Renal cortical epithelial cell (primary cell): ENCODE results near the gene CCR5AS.
"Not testable (repeated sequence)": the region's sequence is repeated elsewhere in the genome, so short reads cannot be mapped to it uniquely, and the experiment has no call there.

ENCODE experiments used
- DNase-seq: peaks from one replicate; pipeline ENCODE4 v3.0.0-alpha.2; 2011; ENCODE audit warnings: low read depth

The CCR5AS gene

DNA sequence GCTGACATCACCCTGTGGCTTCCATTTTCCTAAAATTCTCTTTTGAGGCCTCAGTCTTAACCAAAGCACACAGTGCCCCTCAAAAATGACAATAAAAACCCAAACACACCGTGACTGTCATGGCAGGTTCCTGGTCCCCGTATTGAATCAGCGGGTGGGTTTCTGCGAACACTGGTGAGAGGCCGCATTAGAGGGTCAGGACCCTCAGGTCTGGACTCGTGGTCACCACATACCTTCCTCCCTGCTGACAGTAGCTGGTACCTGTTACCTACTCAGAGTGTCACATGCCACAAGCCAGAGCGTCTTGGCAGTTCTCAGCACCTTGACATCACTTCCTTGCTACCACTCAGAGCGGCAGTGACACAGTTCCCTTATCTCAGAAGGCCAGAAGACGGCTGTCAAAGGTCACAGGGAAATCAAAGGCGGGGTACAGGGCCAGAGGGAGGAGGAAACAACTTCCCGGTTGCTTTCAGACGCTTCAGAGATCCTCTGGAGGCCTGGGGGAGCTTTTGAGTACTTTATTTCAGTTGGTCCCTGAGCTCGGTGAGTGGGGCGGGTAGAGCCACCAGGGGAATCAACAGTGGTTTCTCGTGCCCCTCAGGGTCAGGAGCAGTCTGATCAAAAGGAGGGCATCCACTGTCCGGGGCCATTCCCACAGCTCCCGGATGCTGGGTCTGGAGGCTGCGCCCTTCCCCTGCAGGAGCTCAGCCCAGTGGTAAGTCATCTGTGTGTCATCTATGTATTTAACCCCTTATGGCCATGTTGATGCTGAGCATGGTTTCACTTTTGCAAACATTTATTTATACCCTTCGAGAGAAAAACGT lies at the start of gene CCR5AS, which contains the start of gene CCRL2:
Gene CCR5AS (minus strand): TSS at position 279 of the 824 bp plus-strand sequence.
Gene CCRL2 (plus strand): TSS at position 472 of the 824 bp plus-strand sequence. CDS start 821 bp downstream, outside the sequence.
- DNase-seq = no peak

DNA sequence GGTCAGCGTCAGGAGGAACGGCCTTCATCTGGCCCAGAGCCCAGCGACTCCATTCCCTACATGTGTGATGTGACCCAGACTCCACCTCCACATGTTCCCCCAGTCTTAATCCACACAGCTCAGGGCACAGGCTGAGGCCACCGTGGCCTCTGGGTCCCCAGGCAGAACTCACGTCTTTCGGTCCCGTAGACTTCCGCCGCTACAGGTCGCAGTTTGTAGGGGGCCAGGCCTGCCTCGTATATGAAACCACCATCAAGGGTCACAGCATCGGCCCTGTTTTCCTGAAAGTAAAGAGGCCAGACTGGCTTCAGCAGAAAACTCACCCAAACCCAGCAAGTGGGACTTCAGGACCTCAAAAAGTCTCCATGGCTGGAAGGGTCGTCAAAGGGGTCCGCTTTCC lies 49.3 kb upstream of the CCR5AS start:
- no peak for DNase-seq

DNA sequence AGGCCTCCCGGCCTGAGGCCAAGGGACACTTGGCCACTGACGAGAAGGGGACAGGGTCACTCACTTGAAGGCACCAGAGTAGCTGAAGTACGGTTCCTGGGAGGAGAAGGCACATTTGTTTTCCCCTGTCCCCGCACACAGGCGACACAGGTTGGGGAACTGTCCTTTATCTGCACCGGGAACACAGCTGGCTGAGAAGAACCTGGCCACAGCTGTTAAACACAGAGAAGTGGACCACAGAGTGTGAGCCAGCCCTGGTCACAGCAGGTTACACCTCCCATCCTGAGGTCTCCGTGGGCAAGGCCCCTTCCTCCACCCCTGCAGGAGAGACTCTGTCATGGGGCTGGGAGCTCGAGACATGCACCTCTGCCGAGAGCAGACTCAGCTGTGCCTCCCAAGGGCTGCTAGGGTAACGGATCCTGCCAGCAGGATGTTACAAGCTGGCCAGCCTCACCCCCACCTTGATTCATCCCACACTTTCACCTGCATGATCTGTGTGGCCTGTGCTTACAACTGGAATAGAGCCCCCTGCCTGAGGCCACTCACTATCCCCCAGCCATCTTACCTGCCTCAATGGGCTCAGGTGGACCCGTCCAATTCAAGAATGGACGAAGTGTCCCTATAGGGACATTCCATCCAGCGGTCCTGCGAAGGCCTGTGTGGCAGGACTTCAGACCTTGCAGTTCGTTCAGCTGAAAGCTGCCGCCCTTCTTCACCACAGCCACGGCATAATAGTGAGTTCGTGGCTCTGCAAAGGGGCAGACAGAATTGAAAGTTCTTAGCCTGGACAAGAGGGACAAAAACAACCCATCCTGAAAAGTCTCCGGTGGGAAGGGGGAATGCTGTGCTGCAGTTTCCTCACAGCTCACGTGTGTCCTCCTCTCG lies 48.6 kb upstream of the CCR5AS start:
- no peak for DNase-seq

DNA sequence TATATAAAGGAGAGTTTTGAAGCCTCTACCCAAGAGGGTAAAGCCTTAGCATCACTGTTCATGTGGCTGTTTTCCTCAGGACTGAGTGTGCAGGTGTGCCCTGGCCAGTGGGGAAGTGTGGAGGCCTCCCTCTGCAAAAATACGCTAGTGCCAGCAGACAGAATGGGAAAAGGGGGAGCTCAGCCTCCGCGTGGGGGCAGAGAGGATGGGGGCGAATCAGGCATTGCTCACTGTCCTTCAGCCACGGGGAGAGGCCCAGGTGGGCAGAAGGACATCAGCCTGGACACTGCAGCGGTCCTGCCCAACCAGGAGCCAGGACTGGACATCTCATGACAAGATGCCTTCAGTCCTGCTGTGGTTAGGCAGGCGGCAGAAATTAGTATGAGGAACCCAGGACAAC lies 47.7 kb upstream of the CCR5AS start:
- DNase-seq = no peak

DNA sequence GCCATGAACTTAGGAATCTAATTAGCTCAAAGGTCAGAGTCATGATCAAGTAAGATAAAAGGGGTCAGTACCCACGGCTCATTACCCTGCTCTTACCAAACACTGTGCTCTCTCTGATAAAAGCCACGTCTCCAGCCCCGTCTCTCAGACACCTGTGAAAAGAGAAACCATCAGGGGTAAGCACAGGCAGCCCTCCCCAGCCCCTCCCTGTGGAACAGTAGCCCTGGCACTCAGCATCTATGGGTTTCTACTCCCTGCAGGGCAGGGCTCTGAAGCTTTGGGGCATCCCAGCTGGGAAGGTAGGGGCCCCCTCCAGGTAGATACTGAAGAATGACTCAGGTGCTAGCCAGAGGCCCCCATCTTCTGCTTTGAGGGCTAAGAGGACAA lies 47.3 kb upstream of the CCR5AS start:
- no peak for DNase-seq

DNA sequence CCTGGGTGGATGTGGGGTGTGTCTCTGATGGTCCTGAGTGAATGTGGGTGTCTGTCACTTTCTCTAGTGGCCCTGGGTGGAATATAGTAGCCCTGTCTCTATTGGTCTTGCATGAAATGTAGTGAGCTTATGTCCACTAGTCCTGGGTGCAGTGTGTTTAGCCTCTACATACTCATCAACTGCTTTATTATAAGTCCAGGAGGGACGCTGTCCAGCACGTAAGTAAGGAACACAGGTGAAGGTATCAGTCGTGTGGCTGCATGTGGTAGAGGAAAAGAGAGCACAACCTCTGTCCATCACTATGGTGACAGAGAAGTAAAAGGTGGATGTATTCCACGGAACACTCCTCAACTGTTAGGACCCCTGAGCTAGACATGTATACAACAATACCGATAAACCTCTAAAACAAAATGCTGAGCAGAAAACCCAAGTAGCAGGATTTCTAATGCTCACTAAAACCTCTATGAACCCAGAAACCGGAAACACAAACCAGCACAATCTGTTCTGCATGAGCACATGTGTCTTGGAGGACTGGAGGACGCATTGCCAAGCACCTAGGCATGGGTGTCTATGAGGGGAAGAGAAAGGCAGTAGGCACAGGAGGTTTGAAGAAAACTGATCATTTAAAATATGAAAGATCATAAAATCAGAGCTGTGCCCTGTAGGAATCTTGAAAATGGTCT lies 46.8 kb upstream of the CCR5AS start:
- no peak for DNase-seq

DNA sequence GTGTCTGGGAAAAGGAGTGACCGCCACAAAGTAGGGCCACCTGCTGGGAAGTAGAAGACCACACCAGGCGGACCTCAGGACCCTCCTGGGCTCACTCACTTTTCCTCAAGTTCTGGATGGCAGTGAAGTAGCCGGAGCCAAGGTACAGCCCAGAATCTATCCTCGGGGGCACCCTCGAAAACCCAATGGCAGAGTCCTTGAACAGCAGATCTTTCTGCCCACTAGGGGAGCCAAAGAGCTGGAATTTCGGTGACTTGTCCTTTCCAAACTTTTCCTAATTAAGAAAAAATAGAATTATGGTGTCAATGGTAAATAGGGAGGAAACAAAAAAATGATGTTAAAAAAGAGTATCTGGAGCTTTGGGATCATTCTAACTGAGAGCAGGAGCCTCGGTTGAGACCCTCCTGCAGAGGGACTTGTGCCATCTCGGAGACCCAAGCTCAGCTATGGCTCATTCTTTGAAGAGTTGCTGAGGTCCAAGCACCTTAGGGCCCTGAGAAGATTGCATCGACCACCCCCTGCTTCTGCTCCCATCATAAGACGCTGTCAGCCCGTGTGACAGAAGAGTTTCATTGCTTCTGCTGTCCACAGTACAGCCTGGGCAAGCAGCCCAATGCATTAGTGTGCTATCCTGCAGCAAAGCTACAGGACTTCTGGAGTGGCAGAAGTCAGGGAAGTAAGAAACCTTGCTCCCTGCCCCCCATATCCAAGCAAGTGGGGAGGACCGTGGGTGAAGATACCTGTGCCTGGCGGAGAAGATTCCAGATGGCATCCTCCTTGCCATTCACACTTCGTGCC lies 43.1 kb upstream of the CCR5AS start:
- DNase-seq = no peak

DNA sequence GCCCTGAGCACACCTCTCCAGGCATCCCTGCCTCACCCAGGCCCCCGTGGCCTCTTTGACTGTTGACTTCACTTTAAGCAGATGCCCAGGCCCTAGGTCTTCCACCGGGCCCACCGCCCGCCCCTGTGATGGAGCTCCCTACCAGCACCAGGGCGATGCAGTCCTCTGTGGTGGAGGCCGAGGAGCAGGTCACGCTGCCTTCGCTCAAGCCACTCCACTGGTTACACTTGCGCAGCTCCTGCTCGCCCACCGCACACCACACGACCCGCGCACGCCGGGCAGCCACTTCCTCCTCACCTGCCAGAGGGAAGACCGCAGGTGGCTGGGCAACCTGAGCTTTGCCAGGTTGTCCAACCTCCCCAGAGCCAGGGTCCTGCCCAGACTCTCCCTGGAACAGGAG lies 41.9 kb upstream of the CCR5AS start:
- no peak for DNase-seq

DNA sequence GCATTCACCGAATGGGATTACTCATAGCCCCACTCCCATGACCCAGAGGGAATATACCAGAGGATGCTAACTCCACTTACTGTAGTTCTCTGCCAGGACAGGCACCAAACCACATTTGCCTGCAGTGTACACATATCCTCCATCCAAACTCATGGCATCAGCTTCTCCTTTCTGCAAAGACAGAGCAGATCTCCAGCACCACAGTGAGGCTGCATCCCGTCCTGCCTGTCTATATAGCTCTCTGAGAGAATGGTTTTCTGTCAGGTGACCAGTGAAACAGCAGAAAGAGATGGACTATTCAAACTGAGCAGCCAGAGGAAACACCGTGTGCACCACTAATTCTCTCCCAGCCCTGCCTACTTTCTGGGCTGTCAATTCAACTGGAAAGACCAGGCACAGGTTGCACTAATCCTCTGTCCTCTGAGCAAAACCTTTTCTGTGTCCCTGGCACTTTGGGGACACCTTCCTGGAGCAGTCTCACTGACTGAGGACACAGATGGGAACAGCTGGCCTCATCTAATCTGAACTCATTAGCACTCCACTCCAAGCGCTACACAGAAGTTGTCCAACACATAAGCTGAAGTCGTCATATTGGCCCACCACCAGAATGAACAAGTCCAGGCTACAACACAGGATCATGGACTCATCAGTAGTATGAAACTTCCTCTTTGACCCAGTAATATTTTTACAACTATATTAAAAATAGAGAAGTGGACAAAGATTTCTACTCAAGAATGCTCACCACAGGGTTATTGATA lies 40.5 kb upstream of the CCR5AS start:
- no peak for DNase-seq

DNA sequence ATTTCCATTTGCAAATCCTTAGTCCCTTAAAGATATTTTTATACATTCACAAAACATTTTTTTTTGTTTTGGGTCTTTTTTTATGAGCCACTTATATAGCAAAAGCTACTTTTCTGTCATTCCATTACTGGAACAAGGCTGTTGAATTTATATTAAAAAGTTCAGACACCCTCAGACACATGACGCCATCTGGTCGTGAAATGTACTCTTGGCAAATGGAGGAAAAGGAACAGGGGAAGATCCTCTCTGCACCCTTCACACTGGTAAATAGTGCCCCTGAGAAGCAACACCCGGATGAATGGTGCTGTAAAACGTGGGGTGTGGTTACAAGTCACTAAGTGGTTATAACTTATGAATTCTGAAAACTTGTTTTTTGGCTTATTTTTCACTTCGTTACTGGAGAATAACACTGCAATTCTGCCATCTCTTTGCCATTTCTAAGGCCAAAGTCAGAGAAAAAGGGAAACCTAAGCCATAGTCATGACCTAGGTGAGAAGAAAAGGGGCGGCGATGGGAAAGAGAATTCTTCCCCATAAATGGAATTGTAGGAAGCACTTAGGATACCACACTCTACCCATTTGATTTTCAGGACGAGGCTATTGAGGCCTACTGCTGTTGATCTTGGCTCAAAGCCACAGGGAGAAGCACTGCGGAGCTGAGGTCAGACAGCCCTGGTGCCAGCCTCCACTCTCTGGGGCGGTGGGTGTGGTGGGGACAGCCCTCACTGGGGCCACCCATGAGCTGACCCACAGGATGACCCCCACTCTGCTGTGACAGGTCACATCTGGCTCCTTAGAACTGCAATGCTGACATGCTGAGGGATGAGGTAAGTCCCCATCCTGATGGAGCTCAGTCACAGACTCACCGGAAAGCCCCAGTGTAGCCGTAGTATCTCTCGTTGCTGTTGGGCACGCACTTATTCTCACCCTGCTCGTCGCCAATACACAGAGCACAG lies 36.0 kb upstream of the CCR5AS start:
- no peak for DNase-seq

DNA sequence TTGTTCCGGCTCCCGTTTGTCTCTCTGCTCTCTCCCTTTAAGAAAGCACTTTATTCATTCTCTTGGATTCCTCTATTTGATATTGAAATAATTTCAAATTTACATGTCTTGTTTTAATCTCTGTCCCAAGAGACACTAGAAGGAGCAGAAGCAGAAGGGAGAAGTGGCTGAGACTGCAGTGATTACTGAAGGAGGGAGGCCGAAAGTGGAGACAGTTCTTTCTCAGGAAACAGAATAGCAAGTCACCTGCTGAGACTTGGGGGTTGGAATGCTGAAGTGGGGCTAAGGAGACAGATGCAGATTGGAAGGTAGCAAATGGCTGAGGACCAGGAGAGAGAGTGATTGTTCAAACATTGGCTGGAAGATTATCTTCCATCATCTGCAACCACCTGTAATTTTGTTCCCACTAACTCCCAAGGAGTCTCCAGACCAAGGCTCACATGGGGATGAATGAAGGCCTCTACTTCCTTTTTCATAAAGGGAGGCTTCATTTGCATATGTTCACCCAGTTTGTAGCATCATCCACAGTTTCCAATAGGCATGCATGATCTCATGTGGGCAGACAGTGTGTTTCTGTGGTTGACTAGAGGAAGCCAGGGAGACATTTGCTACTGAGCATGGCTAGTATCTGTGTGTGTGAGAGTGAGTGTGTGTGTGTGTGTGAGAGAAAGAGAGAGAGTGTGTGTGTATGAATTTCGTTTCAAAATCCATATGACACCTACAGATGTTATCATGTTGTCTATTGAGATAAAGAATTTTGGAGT lies 33.8 kb upstream of the CCR5AS start:
- no peak for DNase-seq

DNA sequence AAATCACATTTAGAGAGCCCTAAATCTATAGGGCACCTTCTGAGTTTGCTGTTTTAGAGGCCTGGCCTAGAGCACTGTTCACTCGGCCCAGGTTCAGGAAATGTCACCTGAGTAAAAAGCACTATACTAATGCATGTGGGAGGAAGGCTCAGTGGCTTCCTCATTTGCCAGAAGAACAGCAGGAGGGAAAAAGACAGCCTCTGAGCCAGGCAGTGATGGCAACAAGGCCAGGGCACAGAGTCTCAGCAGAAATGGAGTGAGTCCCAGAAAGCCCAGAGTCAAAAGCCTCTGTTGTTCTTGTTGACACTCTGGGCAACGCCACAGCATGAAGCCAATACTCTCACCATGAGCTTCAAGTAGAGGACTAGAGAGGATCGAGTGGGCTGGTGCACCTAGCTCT lies 32.0 kb upstream of the CCR5AS start:
- no peak for DNase-seq

DNA sequence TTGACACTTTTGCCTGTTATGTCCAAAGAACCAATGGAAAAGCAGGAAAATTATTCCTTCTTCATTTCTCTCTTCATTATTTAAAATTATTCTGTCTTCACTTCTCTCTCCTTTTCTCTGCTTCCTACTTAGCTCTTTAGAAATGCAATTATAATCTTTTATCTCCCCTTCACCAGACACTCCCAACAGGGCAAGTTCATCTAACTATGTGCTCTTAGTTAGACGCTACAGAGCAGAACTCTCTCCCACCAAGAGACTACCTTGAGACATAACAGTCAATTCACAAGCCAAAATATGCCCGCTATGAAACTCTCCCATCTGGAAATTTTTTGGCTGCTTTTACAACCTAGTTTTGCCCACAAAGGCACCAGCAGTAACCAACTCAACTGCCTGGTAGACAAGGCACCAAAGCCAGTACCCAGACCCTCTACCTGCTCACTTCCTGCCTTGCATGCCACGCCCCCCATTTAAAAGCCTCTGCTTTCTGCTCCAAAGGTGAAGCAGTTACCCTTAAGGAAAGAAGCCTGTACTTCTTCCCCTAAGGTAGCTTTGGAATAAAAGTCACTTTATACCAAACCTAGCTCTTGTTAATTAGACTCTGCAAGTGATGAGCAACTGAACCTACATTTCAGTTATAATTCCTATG lies 28.3 kb upstream of the CCR5AS start:
- no peak for DNase-seq

DNA sequence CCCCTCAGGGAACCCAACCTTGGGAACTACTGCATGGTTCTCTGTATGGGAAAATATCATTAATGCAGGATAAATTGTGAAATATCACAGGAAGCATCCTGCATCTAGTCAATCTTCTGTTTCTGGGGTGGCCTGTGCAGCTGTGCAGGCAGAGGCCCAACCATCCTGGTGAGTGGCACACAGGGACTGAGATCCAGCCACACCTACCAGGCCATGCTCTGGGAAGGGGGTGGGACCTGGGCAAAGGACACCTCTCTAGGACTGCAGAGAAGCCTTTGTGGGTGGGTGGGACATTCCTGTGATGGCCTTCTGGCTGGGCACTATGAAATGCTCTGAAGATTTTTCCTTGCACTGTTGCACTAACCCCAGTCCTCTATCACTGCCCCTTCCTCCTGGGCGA lies 27.0 kb upstream of the CCR5AS start:
- DNase-seq = no peak

DNA sequence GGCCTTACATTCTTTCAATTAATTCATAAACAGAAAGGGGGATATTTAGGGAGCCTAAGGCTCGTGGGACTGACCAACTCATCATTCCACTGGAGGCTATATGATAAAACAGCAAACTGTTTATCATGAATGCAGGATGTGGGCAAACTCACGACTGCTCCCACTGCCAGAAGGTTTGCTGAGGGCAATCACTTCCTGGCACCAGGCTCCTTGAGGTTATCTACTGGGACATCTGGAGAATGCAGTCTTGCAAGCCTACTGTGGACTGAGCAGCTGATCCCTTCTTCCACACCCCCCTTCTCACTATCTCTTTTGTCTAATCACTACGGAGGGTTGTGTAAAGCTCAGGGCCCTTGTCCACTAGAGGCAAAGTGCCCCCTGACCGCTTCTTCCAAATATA lies 26.3 kb upstream of the CCR5AS start:
- not testable (repeated sequence) for DNase-seq

DNA sequence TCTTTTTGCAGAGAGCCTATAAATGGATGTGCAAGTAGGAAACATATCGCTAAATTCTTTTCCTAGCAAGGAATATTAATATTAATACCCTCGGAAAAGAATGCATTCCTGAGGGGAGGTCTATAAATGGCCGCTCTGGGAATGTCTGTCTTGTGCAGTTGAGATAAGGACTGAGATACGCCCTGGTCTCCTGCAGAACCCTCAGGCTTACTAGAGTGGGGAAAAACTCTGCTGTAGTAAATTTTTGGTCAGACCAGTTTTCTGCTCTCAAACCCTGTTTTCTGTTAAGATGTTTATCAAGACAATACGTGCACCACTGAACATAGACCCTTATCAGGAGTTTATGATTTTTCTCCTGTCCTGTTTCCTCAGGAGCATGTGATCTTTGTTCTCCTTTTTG lies 25.0 kb upstream of the CCR5AS start:
- not testable (repeated sequence) for DNase-seq

DNA sequence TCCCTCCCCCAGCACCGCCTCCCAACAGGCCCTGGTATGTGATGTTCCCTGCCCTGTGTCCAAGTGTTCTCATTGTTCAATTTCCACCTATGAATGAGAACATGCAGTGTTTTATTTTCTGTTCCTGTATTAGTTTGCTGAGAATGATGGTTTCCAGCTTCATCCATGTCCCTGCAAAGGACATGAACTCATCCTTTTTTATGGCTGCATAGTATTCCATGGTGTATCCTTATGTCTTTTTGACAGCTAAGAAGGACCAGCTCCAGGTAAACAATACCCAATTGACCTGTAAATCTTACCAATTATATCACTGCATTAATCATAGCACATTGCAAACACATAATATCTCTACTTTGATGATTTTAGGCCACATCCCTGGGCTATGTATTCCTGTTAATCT lies 24.0 kb upstream of the CCR5AS start:
- DNase-seq = not testable (repeated sequence)

DNA sequence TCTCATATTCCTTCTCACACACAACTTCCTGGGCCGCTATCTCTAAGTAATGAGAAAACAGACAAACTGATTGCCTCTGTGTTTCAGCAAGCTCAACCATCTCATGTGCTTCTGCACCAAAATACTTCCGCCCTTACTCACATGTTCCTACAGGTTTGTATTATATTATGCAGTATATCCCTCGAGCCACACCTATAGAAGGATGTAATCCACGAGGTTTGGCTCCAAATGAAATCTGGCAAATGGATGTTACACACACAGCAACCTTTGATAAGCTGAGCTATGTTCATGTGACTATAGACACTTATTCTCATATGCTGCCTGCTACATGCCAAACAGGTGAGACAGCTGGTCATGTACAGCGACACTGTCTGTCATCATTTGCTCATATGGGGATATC lies 22.8 kb upstream of the CCR5AS start:
- no peak for DNase-seq
